ENCODE measurements around the gene RAB40A.

GRCh38 chrX:103560256-103560655 is 41.0 kb upstream of the RAB40A start:
- TF ChIP-seq SPI1 (IDR thresholded peaks at IDR 0.05; ENCODE audit: borderline replicate concordance, low read depth) (no peak), CTCF (IDR thresholded peaks at IDR 0.05; ENCODE audit: insufficient read depth, low read length) (no peak), POLR2AphosphoS5 (IDR thresholded peaks at IDR 0.05; ENCODE audit: low read depth) (no peak)
